Thyroid gland (tissue), 4 donors: Measurements from ENCODE around the gene NRG3.

Experiments
- POLR2A ChIP-seq, 2 donors: fragments of 450-650 bp; IDR thresholded peaks; one replicate each; pipeline ENCODE4 v1.6.1; 2017; ENCODE audit warnings: antibody characterized with exemption in 2 of 2, mild to moderate bottlenecking in 2 of 2, moderate library complexity in 1 of 2
- TF ChIP-seq, protein P1 (sequence below), 6 experiments: fragments of 200-600 bp in 3 of 6; fragments of 450-650 bp in 3 of 6; sonication (generic) in 3 of 6; IDR thresholded peaks; one replicate each; pipeline ENCODE4 v1.5.1; 2016 to 2019; ENCODE audit warnings: antibody characterized with exemption in 6 of 6, mild to moderate bottlenecking in 2 of 6, inconsistent platforms in 1 of 6, moderate library complexity in 1 of 6

DNA sequence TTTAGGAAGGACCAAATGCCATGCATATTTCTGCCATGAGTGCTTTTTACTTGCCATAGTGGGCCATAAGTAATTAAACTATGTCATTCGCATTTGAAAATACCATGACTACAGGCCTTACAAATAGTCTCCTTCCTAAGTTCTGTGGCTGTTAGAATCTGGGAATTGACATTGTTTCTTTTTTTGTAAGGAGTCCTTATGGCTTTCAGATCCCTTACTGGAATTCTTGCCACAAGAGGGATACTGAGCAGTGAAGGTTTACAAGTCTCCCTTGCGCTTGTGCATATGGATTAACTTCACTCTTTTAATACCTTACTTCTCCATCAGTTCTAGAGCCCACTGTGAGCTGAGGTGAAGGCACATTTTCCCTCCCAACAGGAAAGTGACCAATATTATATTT, 166.0 kb downstream of the NRG3 start:
- TF ChIP-seq POLR2A (IDR thresholded peaks at IDR 0.05), result no peak
- TF ChIP-seq, protein P1, sequence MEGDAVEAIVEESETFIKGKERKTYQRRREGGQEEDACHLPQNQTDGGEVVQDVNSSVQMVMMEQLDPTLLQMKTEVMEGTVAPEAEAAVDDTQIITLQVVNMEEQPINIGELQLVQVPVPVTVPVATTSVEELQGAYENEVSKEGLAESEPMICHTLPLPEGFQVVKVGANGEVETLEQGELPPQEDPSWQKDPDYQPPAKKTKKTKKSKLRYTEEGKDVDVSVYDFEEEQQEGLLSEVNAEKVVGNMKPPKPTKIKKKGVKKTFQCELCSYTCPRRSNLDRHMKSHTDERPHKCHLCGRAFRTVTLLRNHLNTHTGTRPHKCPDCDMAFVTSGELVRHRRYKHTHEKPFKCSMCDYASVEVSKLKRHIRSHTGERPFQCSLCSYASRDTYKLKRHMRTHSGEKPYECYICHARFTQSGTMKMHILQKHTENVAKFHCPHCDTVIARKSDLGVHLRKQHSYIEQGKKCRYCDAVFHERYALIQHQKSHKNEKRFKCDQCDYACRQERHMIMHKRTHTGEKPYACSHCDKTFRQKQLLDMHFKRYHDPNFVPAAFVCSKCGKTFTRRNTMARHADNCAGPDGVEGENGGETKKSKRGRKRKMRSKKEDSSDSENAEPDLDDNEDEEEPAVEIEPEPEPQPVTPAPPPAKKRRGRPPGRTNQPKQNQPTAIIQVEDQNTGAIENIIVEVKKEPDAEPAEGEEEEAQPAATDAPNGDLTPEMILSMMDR (IDR thresholded peaks at IDR 0.05), result no peak
